Left kidney (tissue), 2 donors: Measurements from ENCODE around the gene PAAF1. TPM values are rescaled to one million over a fixed set of nuclear protein-coding genes. Genes with fewer than 3 reads are reported as not detected.
A peak's percentile ranks its signal among the peaks of the same experiment; 100 is the strongest.
"Not testable (repeated sequence)": the region's sequence is repeated elsewhere in the genome, so short reads cannot be mapped to it uniquely, and the experiment has no call there.

Experiments used
- DNase-seq: peaks from one replicate; pipeline ENCODE4 v3.0.0-alpha.2; 2013
- polyA plus RNA-seq: library from polyadenylated mRNA; unstranded; fragments of 120-200 nt; gene quantifications from one replicate; pipeline ENCODE4 v1.2.1, GENCODE V29; 2013; ENCODE audit not compliant: insufficient read length

PAAF1 gene
- polyA plus RNA-seq, 1 donor, result 40.1 TPM

DNA sequence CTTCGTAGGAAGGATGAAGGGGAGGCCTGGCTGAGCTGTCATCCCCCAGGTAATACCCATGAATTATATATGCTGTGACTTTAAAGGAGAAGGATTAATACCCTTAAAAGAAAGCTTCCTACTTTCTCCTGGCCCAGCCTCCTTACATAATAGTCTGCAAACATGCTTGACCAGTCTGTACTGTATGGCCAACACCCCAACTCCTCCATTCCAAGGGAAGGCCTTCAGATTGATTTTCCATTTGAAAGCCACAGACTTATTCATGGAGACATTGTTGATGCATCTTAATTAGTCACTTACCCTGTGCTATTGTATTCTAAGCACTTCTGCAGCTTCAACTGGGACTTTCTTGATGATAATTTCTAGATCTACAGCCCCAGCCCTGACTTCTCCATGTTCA, 2.0 kb downstream of the PAAF1 start:
- no peak for DNase-seq

DNA sequence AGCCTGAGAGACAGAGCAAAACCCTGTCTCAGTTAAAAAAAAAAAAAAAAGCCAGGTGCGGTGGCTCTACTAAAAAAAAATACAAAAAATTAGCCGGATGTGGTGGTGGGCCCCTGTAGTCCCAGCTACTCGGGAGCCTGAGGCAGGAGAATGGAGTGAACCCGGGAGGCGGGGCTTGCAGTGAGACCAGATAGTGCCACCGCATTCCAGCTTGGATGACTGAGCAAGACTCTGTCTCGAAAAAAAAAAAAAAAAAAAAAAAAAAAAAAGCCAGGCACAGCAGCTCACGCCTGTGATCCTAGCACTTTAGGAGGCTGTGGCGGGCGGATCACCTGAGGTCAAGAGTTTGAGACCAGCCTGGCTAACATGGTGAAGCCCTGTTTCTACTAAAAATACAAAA, 3.6 kb downstream of the PAAF1 start:
- DNase-seq, result not testable (repeated sequence)

DNA sequence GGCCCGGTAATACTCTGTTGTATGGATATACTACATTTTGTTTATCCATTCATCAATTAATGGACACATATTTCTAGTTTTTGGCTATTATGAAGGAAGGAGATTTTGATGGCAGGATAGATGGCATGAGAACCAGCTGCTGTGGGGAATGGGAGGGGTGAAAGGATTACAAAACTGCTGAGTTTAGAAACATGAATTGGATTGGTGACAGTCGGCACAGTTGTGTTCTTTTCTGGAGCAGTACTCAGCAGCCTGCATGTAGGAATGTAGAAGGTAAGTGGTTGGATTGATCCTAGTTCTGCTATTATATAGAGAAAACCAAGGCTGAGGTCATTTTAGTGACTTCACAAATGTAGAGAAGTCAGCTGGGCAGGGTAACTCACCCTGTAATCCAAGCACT, 7.1 kb downstream of the PAAF1 start:
- no peak for DNase-seq

DNA sequence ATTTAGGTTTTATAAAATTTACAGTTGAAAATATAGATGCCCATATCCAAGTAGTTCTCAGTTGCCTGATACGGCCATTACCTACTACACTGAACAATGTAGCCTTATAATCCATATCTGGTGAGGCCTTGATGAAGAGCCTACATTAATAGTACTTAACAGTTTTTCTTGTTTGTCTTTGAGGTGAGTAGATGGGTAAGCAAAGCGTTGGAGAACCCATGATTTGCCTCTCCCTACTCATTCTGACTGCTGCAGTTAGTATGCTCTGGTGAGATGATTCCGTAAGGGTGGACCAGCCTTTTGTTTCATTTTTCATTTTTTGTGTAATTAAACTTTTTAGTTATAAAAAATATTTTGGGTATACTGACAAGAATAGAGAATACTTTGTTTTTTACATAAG, 11.4 kb downstream of the PAAF1 start:
- DNase-seq, result no peak

DNA sequence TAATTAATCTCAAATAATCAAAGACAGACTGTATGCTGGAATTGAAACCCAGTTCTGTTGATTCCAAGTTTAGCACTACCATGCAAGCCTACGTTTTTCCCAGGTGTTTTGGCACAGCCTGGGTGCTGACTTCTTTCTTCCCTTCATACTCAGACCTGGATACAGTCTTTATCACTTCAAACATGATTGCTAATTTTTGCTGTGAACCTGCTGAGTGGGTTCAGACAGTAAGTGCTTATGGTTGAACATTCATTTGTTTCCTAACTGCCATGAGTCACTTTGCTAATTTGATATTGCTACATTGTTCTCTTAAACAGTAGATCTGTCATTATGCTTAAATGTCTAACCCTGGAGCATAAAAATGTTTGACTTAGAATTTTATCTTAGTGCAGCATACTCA, 12.2 kb downstream of the PAAF1 start:
- no peak for DNase-seq

DNA sequence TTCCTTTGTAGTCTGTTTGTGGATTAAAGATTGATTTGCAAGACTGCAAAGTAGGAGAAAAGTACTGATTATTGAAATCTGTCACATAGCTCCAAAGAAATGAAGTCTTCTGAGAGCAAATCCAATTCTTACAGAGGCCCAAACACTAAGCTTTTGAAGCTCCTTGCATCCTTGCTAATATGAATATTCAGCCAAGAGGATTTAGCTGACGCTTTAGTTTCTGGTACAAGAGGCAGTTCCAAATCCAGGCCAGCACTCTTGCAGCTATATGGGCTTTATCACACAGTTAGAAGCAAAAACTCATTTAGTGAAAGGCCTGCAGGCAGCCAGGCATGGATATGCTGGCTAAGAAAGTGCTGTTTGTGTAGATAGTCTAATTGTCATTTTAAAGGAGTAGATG, 12.7 kb downstream of the PAAF1 start:
- no peak for DNase-seq

DNA sequence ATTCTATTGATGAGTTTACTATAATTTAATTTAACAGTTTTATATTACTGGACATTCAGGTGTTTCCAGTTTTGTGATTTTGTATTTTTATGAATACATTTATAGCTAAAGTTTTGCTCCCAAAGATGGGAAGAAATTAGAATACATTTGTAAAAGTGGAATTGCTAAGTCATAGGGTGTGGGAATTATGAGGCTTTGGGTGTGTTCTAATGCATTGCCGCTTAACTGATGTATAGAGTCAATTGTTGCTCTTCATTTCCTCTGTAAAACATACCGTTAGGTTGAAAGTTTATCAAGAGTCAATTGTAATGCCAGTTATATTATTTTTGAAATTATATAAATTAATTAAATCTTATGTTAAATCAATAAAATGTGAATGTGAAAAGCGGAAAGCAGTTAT, 16.2 kb downstream of the PAAF1 start:
- no peak for DNase-seq

DNA sequence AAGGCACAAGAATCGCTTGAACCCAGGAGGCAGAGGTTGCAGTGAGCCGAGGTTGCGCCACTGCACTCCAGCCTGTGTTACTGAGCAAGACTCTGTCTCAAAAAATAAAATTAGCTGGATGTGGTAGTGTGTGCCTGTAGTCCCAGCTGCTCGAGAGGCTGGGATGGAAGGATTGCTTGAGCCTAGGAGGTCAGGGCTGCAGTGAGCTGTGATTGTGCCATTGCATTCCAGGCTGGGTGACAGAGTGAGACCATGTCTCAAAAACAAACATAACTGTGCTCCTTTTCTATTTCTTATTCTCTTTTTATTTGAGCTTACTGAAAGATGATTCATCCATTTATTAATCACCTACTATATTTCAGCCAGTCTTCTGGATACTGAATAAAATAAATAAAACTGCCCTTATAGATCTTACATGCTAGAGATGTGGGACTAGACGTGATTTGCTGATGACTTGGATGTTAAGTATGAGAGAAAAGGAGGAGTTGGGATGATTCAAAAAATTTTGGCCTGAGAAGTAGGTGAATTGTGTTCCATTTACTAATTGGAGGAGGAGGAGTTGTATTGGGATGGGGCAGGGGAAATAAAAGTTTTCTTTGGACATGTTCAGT, 18.0 kb downstream of the PAAF1 start:
- DNase-seq, result no peak

DNA sequence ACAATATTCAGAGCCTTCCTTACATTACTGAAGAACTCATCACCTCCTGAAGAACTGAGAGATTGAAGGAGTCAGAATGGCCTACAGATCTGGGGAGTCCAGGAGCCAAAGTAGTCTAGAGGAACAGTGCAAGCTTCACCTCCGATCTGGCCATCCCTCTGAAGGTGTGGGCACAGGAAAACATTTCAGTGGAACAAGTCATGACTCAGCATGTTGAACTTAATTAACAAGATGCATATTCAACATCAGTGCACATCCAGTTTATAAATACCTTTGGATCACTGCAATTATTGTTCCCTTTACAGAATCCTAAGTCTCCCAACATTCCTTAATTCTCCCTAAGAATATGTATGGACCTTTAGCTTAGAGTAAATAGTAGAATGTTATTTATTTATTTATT, 25.5 kb downstream of the PAAF1 start:
- no peak for DNase-seq

DNA sequence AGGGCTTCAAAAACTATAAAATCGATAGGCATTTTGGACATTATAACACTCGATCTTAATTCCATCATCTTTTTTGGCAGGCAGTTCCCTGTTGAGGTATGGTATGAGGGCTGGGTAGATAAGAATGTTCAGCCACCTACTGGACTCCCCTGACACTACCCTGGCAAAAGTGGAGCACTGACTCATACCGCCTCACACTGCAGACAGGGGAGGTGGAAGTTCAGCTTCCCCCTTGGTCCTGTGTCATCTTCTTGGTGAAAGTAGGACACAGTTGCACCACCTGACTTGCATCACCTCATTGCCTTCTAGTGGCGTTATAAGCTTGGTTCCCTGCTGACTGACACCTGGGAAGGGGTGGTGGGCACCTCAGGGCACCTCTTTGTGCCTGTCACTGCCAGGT, 30.4 kb downstream of the PAAF1 start:
- DNase-seq, result no peak

DNA sequence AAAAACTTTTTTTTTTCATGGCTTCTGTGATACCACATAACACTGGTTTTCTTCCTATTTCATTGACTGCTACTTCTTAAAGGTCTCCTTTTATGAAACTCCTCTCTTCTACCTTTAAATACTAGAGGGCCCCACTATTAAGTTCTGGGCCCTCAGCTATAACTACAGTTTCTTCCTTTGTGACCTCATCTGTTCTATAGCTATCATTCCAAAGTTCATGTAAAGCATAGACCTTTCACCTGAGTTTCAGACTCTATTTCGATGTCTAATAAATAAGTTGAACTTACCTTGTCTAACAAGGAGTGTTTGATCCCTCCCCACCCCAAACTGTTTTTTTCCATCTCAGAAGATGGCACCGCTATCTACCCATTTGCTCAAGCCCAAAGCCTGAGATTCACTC, 35.2 kb downstream of the PAAF1 start:
- no peak for DNase-seq

DNA sequence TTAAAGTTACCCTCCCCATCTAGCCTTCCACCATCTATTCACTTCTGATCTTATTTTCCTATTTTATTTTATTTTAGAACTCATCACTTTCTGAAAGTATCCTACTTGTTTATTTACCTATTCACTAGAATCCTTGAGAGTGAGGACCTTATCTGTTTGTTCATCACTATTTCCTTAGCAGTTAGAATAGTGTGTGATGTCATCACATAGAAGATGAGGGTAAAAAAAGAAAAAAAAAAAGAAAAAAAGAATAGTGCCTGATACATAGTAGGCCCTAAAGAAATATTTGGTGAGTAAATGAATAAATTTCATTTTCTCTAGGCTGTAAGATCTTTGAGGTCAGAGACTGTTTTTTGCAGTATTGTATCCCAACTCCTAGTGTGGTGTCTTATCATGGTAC, 36.7 kb downstream of the PAAF1 start:
- DNase-seq, result no peak

DNA sequence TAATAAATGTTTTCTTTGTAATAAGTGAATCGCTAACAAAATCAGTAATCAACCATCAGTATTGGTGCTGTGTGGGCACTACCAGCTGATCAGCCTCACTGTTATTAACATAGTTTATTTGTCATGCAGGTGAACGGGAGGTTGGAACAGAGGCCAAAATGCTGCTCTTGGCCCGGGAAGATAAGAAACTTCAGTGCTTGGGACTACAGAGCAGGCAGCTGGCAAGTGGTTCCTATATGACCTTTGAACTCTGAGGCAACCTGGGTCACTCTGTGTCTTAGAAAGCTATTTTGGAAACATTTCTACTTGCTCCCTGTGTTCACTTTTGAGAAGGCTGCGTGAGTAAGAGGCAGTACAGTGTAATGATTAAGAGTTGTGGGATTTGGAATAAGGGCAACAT, 37.5 kb downstream of the PAAF1 start:
- DNase-seq, result no peak

DNA sequence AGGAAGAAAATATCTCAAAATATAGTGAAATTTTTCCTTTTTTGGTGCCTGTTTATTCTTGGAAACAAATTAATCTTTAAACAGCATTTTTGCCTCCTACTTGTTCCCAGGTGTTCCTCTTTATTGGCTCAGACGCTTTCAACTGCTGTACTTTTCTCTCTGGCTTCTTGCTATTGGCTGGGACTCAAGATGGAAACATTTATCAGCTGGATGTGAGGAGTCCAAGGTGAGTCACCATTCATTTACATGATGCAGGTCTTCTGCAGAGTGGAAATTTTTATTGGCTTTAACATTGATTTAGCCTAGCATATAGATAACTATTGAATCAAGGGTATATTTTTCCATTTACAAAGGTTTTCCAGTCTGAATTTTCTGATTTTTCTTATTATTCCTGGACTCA, 39.6 kb downstream of the PAAF1 start:
- DNase-seq, result no peak

DNA sequence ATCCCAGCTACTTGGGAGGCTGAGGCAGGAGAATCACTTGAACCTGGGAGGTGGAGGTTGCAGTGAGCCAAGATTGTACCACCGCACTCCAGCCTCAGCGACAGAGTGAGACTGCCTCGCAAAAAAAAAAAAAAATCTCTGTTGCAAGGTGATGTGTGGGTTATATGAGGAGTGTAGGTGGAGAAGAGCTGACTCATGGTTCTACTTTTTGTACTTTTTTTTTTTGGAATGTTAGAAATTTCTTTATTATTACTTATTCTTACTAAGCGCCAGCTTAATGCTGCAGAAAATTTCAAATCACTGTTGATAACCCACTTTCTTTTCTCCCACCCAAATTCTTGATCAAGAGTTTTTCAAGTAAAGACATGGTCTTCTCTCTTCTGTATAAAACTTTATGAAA, 44.4 kb downstream of the PAAF1 start:
- DNase-seq, result no peak

DNA sequence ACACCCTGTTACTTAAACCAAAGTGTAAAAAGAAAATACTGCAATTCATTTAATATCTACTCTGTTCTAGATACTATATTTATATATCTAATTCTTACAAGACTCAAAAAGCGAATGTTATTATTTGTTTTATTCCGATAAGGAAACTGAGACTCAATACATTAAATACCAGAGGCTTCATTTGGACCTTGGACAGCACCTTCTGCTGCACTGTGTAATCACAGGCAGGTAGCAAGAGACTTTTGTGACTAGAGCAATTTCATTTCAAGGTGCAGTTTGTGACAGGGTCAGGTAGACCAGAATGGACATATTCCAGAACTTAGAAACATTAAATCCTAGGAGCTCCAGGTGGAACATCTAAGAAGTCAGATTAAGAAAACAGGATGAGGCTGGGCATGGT, 52.6 kb downstream of the PAAF1 start:
- no peak for DNase-seq

DNA sequence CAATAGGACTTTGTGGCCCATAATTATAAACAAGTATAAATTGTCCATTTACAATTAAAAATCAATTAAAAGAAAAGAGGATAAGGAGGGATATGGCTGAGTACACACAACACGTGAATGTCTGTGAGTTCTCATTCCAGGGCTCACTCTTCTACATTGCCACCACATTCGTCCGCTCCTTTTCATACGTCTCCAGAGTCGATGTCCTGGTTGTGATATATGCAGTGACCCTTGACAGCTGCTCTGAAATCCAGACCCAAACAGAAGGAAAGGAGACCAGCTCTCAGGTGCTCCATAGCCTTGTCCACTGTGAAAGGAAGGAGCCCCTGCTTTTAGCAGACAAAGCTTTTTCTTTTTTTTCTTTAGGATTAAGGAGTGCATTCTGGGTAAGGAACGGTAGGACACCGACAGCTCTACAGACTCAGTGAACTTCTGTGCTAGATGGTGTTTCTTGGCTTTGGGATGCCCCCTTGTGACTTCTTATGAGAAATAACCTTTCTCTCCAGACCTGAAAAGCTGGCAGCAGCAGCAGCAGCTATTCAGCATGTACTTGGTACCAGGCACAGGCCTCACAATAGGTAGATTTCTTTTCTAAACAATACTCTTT, 54.3 kb downstream of the PAAF1 start:
- peak; percentile 31 for DNase-seq

DNA sequence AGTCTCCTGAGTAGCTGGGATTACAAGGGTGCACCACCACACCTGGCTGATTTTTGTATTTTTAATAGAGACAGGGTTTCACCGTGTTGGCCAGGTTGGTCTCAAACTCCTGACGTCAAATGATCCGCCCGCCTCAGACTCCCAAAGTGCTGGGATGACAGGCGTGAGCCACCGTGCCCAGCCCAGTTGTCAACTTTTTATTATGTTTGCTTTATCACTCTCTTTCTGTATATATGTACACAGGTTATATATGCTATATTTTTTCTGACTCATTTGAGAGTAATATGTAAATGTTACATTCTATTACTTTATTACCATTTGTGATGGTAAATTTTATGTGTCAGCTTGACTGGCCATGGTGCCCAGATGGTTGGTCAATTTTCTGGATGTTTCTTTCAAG, 55.2 kb downstream of the PAAF1 start:
- DNase-seq, result no peak

DNA sequence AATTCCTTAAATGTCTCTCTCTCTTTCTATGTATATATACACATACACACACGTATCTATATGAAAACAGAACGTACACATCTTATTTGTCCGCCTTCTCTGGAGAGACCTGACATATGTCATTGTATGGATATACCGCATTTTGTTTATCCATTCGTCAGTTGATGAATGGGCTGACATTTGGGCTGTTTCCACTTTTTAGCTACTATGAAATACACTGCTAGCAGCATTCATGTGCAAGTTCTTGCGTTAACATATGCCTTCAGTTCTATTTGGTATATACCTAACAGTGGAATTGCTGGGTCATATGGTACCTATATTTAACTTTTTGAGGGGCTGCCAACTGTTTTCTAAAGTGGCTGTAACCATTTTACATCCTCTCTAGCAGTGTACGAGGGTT, 56.0 kb downstream of the PAAF1 start:
- DNase-seq, result no peak

DNA sequence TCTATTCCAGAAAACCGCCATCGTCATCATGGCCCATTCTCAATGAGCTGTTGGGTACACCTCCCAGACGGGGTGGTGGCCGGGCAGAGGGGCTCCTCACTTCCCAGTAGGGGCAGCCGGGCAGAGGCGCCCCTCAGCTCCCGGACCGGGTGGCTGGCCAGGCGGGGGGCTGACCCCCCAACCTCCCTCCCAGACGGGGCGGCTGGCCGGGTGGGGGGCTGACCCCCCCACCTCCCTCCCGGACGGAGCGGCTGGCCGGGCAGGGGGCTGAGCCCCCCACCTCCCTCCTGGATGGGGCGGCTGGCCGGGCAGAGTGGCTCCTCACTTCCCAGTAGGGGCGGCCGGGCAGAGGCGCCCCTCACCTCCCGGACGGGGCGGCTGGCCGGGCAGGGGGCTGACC, 59.2 kb downstream of the PAAF1 start:
- DNase-seq, result not testable (repeated sequence)

DNA sequence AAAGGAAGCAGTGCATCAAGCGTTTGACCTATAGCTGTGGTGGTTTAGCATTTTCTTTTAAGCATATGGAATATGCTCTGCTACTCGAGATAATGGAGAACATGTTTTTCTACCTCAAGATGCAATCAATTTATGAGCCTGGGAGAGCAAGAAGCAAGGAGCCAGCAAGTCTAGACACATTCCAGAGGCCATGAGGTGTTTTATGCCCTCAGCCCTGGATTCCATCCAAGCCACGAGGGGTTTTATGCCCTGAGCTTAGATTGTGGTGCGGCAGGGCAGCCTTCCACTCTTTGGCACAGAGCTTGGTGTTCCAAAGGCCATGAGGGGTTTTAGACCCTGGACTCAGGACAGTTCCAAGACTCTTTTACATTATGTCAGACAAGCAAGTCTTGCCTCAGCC, 62.3 kb downstream of the PAAF1 start:
- DNase-seq, result no peak

DNA sequence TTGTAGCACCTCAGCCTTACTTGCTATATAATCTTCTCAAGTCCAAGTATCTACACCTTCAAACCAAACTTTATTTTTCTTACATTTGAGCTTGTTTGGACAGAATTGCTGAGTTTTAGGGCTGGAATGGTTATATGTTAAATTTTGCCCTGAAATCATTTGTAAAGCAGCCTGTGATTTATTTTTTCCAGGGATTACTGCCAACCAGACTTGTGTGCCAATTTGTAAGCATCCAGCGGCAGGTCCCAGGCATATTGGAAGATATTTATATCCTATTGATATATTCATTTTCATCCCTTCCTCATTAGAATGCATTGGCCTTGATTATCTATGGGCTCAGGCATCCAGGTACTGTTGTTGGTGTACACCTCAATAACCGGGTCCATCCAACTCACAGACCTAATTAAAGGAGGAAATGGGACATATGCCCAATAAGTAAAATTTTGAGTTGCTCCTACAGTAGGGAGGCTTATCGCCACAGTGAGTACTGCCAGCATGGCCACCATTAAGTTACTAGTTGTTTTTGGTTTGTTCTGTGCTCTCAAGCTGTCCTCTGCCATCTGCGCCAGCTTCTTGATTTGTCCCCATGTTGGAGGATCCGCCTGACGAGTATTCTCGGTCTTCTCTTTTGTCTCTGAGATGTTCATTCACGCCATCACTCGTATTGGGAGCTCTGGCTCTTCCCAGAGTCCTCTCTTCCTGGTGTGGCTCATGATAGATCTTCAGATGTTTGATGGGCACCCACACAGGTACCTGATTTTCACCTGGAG, 64.2 kb downstream of the PAAF1 start:
- no peak for DNase-seq

DNA sequence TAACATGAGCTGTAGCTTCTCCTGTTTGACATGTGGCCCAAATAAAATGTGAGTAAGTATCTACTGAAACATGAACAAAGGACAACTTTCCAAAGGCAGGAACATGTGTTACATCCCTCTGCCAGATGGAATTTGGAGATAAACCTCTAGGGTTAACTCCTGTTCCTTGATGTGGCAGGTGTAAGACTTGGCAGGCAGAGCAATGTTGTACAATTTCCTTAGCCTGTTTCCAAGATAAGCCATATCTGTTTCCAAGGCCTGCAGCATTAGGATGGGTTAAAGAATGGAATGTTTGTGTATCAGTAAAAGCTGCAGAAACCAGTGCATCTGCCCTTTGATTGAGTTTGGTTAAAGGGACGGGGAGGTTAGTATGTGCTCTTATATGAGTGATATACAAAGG, 65.2 kb downstream of the PAAF1 start:
- DNase-seq, result no peak

DNA sequence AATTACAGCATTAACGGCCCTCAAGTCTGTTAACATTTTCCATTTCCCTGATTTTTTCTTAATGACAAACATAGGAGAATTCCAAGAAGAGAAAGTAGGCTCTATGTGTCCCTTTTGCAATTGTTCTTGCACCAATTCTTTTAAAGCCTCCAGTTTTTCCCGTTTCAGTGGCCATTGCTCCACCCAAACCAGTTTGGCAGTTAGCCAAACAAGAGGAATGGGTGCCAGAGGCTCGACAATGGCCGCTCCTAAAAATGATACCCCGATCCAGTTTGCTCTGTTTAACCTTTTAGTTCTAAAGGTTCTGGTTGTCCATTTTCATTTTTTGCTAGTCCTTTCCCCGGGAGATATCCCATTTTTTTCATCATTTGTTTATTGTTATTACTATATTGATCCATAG, 67.3 kb downstream of the PAAF1 start:
- DNase-seq, result no peak
